Measurements from ENCODE around the gene SIRT1.

GRCh38 chr10:67926951-67927350 lies 42.5 kb downstream of the SIRT1 start:
- TF ChIP-seq CTCF (IDR thresholded peaks at IDR 0.05) (no peak), POLR2AphosphoS5 (IDR thresholded peaks at IDR 0.05) (no peak), EP300 (IDR thresholded peaks at IDR 0.05) (no peak)
